Left renal pelvis (tissue), 4 donors: ENCODE measurements around the gene BCAP31. TPM values are rescaled to one million over a fixed set of nuclear protein-coding genes. Genes with fewer than 3 reads are reported as not detected.
"Not testable (repeated sequence)": the region's sequence is repeated elsewhere in the genome, so short reads cannot be mapped to it uniquely, and the experiment has no call there.

Experiments
- DNase-seq, 4 donors: peaks; one replicate each; pipeline ENCODE4 v3.0.0-alpha.2; 2013; ENCODE audit warnings: low read depth in 4 of 4, low spot score in 3 of 4
- polyA plus RNA-seq, 4 donors: library from polyadenylated mRNA; unstranded; fragments of 120-200 nt; gene quantifications; one replicate each; pipeline ENCODE4 v1.2.1, GENCODE V29; 2013; ENCODE audit not compliant: insufficient read length in 4 of 4

Gene BCAP31
- polyA plus RNA-seq, 4 donors = 100 to 199 (median 181) TPM

GRCh38 chrX:153696986-153697722, 27.0 kb downstream of the BCAP31 start:
- DNase-seq = not testable (repeated sequence)

DNA sequence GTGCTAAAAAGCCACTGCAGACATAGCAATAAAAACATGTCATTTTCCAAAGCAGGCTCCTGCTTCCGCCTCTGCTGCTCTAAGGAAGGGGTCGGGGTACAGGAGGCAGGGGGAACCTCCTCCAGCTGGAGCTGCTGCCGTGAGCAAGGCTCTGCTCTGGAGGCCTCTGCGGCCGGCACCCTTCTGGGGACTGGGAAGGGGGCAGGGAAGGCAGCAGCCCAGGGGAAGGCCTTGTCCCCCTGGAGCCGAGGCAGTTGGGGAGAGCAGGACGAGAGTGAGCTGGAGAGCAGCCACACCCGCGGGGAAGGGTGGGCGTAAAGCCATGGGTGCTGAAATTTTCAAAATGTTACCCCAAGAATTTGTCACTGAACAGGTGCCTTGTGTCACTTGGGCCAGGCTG, 27.6 kb downstream of the BCAP31 start:
- not testable (repeated sequence) for DNase-seq

- no peak for DNase-seq
These were observed 28.1 kb downstream of the BCAP31 start for GRCh38 chrX:153696100-153696499.

GRCh38 chrX:153694687-153695270, 29.4 kb downstream of the BCAP31 start:
- no peak for DNase-seq

DNA sequence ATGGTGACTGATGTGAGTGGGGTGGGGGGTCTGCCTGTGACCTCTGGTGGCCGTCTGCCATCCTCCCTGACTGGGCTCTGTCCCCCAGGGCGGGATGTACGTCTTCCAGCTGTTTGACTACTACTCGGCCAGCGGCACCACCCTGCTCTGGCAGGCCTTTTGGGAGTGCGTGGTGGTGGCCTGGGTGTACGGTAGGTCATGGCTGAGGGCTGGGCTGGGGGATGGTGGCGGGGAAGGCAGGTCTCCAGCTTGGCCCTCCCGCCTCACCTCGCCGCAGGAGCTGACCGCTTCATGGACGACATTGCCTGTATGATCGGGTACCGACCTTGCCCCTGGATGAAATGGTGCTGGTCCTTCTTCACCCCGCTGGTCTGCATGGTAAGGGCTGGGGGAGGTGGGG, 29.9 kb downstream of the BCAP31 start:
- not testable (repeated sequence) for DNase-seq

GRCh38 chrX:153693216-153694086, 30.7 kb downstream of the BCAP31 start:
- DNase-seq = no peak

DNA sequence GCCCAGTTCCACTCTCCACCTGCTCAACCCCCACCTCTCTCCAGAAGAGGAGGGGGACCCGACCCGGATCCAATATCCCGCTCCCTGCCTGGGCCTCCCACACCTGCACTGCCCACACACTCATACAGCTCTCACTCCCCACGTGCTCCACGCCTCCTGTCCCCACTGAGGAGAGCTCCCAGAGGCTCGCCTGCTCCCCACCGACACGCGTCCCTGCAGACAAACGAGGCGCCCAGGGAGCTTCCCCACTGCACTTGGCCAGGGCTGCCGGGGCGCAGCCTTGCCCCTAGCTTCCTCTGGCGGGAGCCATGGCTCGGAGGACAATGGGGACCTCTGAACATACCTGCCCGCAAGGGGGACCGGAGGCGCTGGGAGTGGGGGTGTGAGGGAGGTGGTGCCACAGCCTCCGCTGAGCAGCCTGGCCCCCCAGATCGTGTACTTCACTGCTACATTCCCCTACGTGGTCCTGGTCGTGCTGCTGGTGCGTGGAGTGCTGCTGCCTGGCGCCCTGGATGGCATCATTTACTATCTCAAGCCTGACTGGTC, 31.5 kb downstream of the BCAP31 start:
- DNase-seq = no peak

DNA sequence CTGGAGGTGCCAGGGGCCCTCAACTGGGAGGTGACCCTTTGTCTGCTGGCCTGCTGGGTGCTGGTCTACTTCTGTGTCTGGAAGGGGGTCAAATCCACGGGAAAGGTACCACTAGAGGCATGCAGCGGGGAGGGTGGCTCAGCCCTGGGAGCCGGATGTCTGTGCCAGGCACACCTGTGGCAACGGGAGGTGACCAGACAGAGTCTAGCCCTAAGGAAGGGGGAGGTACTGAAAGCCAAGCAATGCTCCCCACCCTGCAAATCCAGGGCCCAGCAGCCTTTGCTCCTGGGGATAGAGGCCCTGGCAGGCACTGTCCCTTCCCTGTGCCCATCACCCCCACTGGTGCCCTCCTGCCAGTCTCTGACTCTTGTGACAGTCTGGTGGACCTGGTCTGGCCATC, 32.2 kb downstream of the BCAP31 start:
- DNase-seq = no peak

GRCh38 chrX:153691032-153691827, 33.0 kb downstream of the BCAP31 start:
- DNase-seq = not testable (repeated sequence)

DNA sequence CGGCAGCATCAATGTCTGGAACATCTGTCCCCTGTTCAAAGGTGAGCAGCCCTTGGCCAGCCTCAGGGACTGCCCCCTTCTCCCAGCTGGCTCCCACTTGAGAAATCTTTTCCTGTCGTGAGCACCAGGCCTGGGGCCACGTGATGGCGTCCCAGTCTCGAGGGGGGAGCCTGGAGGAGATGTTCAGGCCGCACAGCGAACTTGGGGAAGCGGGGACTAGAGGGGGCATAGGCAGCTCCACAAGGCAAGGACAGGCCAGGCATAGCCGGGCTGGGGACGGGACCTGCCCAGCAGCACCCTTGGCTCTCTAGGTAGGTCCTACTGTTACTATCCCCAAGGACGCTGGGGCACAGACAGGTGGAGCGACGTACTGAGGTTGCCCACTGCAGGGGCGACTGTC, 33.7 kb downstream of the BCAP31 start:
- DNase-seq = no peak

GRCh38 chrX:153689654-153690465, 34.3 kb downstream of the BCAP31 start:
- DNase-seq = no peak

- DNase-seq = no peak
These were observed 35.1 kb downstream of the BCAP31 start for GRCh38 chrX:153688911-153689590.

DNA sequence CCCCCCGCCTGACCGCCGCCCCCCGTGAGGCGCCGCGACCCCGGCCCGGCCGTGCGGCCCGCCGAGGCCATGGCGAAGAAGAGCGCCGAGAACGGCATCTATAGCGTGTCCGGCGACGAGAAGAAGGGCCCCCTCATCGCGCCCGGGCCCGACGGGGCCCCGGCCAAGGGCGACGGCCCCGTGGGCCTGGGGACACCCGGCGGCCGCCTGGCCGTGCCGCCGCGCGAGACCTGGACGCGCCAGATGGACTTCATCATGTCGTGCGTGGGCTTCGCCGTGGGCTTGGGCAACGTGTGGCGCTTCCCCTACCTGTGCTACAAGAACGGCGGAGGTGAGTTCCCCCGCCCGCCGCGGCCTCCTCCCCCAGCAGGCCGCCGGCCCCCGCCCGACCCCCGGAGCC, 35.7 kb downstream of the BCAP31 start:
- no peak for DNase-seq

DNA sequence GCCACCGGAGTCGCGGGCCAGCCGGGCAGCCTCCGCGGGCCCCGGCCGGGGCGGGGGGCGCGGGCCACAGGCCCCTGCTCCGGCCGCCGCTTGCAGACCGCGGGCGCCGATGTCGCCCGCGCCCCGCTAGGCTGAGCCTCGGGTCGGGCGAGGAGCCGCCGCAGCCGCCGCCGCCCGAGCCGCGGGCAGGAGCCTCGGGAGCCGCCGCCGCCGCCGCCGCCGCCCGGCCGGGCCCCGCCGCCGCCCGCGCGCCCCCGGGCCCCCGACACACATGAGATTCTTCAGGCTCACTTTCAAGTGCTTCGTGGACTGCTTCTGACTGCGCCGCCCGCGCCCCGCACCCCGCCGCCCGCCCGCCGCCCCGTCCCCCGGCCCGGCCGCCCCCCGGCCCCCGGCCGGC, 36.1 kb downstream of the BCAP31 start:
- DNase-seq = no peak

GRCh38 chrX:153687121-153688039, 36.8 kb downstream of the BCAP31 start, which contains the start of gene SLC6A8:
SLC6A8 (plus strand) TSS chrX:153687926; CDS start chrX:153688575, 649 bp downstream.
- no peak for DNase-seq

GRCh38 chrX:153686711-153687110, 37.5 kb downstream of the BCAP31 start:
- no peak for DNase-seq

DNA sequence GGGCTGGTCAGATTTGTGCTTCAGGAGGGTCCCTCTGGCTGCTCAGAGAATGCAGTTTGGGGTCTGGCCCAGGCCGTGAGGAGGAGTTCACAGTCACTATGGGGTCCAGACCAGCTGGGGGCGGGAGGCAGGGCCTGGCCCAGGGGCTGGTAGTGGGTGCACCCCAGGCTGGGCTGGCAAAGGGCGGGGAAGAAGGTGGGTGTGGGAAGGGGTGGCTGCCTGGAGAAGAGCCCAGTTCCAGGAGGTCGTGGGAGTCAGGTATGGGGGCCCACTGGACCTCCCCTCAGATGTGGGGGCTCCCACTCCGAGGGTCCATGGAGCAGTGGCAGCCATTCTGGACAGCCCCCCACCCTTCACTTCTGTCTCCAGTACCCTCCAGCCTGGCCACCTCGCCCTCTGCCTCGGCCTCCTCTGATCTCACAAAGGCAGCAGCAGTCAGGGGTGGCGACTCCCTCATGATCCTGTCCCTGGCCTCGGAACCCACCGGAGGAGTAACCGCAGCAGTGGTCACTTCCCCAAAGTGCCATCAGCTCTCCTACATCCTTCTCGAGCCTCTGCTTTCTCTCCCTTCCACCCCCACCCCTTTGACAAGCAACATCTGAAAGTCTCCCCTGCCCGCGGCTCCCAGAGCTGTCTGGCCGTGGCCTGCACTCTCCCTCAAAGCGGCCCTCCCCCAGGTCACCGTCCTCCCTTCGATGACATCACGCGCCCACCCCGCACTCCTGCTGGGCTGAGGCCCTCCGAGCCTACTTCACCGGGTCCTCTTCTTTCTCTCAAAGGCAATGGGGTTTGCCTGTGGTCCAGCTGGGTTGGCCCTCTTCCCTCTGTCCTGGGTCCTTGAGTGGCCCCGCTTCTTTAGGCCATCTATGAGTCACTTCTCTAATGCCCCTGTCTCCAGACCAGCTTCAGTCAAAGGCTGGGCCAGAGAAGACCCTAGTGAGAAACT, 38.2 kb downstream of the BCAP31 start:
- DNase-seq = no peak
